Ramos (cell line): ENCODE data around the gene TFF3.

Source experiments
- in situ Hi-C: fragments of 300-500 bp; cut with MboI; formaldehyde crosslinking; loops from one replicate; pipeline ENCODE4 v1.14.3; 2022; ENCODE audit warnings: low sequenced_read_pairs; ENCODE audit not compliant: unreplicated experiment

TFF3 gene

DNA sequence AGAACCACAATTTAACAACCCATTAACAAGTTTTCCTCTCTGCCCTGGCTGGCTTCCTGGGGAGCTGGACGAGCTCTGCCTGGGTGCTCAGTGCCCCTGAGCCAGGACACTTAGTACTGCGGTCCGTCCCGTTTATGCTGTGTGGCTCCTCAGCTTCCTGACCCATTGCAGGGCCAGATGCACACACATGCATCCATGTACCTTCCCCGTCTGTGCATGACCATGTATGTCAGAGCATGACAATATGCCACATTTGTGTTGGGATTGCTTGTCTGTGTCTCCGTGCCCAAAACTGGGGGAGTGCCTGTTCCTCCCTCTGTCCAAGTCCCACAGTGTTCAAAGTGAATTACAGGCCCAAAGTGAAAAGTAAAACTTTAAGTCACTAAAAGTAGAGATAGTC lies 9.7 kb upstream of the TFF3 start:
- in situ Hi-C loops = loop anchor here (25.0 kb wide), 1 partner anchor 512 kb away; no protein-coding TSS in a partner anchor

DNA sequence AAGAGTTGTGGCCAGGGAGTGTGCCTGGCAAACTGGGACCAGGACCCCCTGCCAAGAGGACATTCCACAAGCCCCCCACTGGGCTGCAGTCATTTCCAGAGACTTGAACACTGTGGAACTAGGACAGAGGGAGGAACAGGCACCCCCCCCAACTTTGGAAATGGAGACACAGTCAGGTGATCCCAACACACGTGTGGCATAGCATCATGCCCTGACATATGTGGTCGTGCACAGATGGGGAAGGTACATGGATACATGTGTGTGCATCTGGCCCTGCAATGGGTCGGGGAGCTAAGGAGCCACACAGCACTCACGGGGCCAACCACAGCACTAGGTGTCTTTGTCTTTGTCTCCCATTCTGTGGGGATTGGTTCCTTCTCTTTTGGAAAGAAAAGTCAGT lies 6.6 kb upstream of the TFF3 start:
- in situ Hi-C loops = loop anchor here (25.0 kb wide), 1 partner anchor 515 kb away; no protein-coding TSS in a partner anchor

DNA sequence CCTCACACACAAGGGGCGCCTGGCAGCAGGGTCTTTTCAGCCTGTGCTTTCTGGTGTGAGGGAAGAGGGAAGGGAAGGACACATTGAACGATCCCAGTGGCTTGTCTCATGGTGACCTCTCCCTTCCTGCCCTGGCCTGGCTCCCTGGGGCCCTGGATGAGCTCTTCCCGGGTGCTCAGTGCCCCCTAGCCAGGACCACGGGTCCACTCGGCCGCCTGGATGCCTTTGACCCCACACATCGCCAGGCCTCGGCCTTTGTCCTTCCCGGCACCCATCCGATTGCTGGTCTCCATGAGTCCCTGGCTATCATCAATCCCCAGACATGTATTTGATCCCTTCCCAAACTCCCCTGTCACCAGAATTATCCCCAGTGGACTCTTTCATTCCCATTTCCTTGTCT lies 6.0 kb upstream of the TFF3 start:
- in situ Hi-C loops = loop anchor here (25.0 kb wide), 1 partner anchor 516 kb away; no protein-coding TSS in a partner anchor

DNA sequence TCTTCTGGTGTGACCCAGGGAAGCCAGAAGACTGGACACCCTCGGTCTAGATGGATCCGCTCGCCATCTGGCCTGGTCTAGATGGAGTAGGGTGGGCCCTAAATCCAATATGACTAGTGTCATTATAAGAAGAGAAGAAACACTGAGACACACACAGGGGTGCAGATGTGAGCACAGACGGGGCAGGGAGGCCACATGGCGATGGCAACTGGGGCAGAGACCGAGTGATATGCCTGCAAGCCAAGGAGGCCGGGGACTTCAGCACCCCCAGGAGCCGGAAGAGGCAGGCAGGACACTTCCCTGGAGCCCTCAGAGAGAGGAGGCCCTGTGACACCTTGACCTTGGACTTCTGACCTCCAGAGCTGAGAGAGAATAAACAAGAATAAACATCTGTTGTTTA lies 5.6 kb upstream of the TFF3 start:
- in situ Hi-C loops = loop anchor here (25.0 kb wide), 1 partner anchor 517 kb away; no protein-coding TSS in a partner anchor

DNA sequence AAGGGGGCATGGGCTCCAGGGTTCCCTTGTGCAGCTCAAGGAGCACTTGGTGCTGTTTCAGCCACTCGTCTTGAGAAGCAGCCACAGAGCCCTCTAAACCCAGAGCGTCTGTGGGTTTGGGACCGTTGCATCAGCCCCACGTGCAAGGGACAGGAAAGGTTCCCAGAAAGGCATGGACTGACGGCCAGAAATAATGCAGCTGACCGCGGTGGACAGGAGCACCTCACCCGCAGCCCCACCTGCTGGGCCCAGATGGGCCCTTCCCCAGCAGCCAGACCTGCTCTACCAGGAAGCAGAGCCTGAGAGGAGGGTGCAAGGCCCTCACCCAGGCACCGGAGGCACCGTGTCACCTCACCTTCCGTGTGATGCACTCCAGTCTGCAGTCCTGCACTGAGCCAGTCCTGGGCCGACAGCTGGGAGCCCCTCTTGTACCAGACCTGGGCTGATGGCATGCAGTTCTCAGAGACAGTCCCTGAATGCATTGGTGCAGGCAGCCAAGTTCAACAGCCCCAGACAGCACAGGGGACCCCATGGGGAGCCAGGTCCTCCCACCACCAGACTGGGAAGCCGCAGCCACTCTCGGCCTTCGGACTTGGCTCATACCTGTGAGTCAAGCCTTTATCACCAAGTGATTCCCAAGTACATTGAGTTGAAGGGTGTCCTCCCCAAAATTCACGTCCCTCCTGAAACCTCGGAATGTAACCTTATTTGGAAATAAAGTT lies 4.8 kb upstream of the TFF3 start:
- in situ Hi-C loops = loop anchor here (10.0 to 25.0 kb wide), 4 partner anchors 65 to 517 kb away; no protein-coding TSS in a partner anchor

DNA sequence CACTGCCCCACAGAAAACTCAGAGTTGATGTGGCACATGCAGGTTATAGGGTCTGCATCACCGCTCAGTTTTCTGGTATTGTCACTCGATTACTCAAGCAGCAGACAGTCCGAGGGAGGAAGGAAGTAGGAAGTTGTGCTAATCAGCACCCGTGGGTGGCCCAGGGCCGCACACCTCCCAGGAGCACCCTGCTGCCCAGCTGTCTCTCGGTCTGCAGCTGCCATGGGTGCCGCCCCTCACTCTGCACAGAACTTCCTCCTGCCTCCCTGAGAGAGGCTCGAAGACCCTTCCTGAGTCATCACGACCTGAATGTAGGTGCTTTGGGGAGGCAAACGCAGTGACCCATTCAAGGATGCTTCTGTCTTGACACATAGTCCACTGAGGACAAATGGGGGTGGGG lies 4.2 kb upstream of the TFF3 start:
- in situ Hi-C loops = loop anchor here (10.0 to 25.0 kb wide), 4 partner anchors 65 to 518 kb away; no protein-coding TSS in a partner anchor

DNA sequence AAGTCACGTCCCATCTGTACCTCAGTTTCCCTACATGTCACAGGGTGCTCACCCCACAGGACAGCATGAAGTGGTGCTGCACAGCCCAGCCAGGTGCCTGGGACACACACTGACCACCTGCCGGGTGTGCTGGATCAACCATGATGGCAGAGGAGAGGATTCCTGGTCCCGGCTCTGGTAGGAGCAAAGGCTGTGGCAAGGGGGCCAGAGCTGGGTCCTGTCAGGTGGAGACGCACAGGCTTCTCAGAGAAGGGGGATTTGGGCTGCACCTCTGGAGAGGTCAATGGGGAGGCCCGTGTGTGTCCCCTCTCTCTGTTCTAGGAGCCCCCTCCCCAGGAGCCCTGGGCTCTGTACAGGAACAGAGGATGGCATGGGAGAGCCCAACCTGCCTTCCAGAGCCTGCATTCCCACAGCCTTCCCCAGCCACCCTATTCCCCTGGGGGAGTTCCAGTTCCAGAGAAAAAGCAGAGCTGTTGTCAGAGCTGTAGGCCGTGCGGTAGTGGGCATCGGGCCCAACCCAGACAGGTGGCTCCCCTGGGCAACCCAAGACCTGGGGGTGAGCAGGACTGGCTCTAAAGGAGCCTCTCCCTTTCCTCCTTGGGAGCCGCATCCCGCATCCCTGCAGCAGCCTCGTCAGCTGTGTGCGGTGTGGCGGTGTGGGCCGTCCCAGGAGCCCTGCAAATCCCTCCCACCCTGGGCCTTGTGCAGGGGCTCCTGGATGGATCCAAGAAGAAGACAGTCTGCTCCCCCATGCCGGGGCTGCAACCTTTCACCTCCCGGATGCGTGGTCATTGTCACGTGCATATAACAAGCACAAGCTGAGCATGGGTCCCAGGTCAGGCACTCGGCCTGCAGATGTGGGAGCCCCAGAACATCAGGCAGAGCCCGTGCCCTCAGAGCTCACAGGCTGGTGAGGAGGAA lies 2.9 kb upstream of the TFF3 start:
- in situ Hi-C loops = loop anchor here (10.0 to 25.0 kb wide), 4 partner anchors 67 to 519 kb away; no protein-coding TSS in a partner anchor

DNA sequence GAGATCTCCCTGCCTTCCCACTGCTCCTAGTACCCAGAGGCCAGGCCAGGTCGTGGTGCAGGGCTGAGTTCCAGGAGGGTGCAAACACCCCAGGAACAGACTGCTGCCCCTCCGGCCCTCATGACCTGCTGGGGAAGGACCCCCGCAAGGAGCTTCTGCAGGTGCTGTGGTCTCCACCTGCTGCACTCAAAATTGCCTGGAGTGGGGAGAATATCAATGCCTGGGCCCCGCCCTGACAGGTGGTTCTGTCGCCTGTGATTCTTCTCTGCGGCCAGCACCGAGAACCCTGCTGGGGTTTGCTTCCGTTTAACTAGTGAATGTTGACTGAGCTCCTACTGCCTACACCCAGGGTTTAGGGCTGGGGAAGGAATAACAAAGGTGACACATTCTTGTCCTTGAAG lies 2.1 kb upstream of the TFF3 start:
- in situ Hi-C loops = loop anchor here (10.0 to 25.0 kb wide), 4 partner anchors 67 to 520 kb away; no protein-coding TSS in a partner anchor

DNA sequence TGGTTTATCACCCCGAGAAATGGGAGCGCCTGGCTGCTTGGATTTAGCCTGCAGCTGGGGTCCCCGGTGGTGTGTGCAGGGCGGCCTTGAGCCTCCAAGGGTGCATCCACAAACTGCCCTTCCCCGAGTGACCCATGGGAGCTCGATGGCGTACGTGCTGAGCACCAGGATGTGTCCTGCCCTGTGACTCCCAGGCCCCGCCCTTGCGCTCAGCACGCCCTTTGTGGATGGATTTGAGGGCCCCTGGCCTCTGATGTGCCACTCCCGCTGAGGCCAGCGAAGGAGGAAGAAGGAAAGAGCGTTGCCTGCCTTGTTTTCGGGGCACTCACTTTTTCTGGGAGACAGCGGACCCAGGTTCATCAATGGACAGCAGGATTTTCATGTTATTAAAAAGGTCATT lies 1.7 kb upstream of the TFF3 start:
- in situ Hi-C loops = loop anchor here (10.0 to 25.0 kb wide), 4 partner anchors 68 to 520 kb away; no protein-coding TSS in a partner anchor

DNA sequence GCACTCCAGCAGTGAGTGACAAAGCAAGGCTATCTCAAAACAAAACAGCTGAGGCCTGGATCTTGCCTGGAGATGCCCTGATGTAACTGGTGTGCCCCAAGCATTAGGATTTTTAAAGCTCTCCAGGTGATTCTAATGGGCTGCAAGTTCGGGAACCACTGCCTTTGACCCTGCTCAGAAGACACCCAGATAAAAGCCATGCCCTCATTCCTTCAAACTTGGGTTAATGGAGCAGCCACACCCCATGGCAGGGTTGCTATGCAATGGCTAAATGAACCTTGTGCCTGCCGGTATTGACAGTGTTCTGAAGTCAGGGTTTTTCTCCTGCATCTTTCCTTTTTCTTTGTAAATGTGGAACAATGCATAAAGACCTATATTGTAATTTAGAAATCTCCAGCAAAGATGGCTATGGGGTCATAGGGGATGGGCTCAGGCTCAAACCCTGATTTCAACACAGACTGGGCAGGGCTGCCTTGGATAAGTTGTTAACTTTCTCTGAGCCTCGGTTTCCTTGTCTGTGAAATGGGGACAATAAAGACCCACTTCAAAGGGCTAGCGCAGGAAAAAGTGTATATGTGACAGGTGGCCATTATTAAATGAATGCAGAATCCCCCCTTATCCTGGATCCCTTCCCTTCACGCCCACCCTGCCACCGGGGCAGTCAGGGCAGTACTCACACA lies 453 bp downstream of the TFF3 start:
- in situ Hi-C loops = loop anchor here (10.0 to 25.0 kb wide), 4 partner anchors 70 to 523 kb away; no protein-coding TSS in a partner anchor

DNA sequence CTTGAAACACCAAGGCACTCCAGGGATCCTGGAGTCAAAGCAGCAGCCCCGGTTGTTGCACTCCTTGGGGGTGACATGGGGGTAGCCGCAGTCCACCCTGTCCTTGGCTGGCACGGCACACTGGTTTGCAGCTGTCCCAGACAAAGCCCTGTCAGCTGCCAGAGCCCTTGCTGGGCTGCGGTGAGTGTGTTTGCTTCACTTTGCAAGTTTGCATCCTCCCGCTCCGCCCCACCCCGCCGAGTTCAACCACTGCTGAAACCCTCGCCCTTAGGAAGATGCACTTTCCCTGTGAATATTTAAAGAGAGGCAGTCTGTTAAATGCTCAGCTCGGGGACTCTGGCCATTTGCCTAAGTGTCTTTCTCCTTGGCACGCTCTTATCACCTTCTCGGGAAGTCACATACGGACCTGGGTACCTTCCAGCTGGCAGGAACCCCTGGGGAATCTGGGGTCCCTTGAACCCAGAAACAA lies 1.7 kb downstream of the TFF3 start:
- in situ Hi-C loops = loop anchor here (10.0 to 25.0 kb wide), 4 partner anchors 71 to 524 kb away; no protein-coding TSS in a partner anchor

DNA sequence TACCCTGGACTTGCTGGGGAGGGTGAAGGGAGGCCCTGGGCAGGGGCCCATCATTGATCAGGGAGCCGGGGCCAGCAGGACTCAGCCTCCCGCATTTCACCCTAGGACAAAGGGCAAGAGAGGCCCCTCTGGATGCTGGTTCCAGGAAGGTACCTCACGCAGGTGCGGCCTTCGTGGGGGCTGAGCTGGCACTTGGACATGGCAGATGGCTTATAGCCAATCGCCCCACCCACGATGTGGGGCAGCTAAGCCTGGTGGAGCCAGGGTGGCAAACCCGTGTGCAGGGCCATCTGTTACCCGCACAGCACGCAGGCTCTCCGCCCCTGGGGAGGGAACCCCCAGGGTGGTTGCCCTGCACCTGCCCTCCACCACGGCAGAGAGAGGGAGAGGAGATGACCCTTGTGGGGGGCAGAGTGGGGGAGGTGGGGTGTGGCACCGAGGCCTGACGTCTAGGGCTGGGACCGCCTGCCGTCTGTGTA lies 2.5 kb downstream of the TFF3 start:
- in situ Hi-C loops = loop anchor here (10.0 to 25.0 kb wide), 4 partner anchors 72 to 525 kb away; no protein-coding TSS in a partner anchor

DNA sequence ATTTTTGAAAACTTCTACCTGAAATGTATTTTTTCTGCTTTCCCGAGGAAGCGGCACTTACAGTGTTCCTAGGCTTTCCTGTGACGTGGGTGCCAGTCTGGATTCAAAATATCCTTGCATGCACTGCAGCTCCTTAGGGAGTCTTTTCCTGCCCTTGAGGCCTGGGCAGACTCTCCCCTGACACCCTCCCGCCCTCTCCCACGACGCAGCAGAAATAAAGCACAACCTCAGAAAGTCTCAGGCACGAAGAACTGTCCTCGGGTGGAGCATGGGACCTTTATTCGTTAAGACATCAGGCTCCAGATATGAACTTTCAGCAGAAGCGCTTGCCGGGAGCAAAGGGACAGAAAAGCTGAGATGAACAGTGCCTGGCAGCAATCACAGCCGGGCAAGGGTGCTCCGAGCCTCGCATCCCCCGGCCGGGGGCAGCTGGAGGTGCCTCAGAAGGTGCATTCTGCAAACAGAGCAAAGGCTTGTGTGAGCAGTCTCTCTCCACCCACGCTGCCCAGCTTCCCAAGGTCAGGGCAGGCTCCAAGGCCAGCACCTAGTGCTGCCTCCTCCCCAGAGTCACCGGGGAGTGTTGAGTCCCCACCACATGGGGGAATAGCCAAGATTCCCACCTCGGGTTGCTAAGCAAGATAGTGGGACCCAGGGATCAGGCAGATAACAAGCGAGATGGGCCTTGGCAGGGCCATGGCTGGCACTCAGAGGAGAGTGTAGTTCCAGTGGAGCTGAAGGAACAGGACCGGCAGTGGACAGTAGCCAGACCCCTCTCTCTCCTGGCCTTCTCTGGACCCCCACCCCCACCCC lies 3.2 kb downstream of the TFF3 start:
- in situ Hi-C loops = loop anchor here (10.0 to 25.0 kb wide), 4 partner anchors 73 to 525 kb away; no protein-coding TSS in a partner anchor

DNA sequence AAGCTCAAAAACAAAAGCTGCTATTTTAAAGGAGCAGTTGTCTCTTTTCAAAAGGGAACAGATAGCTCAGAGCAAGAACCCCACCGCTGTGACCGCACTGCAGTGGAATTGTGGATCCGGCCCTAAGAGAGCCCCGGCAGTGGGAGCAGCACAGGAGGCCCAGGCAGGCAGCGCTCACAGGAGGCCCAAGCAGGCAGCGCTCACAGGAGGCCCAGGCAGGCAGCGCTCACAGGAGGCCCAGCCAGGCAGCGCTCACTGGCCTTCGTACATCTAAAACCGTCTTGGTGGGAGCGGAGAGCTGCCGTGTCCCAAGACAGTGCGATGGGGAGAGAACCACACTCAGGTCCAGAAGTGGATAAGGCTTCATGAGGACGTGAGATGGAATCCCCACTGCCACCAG lies 4.0 kb downstream of the TFF3 start:
- in situ Hi-C loops = loop anchor here (10.0 to 25.0 kb wide), 4 partner anchors 74 to 526 kb away; no protein-coding TSS in a partner anchor

DNA sequence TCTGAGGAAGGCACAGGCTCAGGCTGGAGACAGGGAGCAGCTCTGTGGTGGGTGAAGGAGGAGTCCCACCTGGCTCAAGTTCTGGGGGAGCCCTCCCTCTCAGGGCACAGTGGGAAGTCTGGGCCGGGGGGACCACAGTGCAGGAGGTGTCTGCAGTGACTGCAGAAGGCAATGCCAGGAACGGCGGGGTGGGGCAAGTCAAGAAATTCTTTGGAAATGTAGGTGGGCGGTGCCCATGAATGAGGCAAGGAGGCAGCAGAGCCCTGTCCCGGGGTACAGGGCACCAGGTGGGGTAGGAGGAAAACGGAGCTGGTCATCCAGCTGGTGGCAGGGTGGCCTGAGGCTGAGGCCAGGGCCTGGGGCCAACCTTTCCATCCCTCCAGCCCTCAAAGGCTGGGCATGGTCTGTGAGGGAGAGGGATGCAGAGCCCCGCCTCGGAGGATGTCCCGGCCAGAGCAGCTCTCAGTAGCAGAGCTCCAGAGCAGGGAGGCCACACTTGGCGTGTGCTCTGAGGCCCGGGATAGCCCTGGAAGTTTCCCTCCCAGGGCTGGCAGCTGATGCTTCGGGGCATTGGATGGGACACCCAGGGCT lies 4.7 kb downstream of the TFF3 start:
- in situ Hi-C loops = loop anchor here (10.0 to 25.0 kb wide), 4 partner anchors 74 to 527 kb away; no protein-coding TSS in a partner anchor

DNA sequence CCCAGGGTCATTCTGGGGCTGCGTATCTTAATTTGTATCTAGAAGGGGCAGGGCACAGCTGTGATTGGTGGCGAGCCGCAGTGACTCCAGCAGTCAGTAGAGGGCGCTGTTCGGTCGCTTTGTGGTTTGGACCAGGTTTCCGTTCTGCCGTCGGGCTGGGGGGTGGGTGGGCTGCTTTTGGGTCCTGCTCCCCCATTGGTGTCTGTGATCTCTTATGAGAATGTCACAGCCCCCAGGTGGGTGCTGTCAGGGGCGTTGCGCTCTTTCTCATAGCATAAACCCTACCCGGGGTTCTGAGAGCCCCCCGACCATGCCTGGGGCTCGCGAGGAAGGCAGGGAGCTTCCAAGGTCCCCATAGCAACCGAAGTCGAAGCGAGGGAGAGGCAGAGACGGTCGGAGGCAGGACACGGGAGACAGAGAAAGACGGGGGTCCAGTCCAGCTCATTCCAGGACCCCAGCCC lies 5.4 kb downstream of the TFF3 start:
- in situ Hi-C loops = loop anchor here (10.0 to 25.0 kb wide), 4 partner anchors 75 to 528 kb away; no protein-coding TSS in a partner anchor

DNA sequence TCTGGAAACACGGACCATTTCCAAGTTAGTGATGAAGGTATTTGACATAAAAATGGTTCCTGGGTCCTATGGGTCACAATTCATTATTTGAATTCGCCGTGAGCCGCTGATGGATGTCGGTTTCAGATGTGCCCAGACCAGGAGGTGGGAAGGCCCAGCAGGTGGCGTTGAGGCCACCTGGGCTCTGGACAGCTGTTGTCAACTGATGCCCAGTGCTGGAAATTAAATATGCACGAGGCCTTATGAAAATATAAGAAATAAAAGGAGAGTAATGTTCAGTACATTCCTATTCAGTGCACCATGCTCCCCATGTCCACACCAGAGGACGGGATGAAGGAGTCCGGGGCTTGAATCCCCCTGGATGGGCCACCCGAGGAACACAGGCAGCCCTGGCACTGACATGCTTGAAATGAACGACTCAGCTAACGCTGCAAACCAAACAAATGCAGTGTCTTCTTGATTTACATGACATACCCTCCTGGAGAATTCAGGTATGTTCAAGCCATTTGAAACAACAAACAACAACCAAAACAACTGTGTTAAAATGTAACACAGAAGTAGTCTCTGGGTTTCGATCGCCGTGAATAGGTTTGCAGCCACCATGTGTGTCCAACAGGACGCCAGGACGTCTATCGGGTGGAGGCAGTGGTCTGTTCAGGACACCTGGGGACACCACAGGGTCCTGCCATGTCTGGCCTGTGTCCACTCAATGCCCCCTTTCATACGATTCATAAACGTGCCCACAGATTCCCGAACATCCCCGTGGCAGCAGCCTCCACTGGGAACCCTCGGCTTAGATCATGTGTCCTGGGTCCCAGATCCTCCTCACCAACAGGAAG lies 6.1 kb downstream of the TFF3 start:
- in situ Hi-C loops = loop anchor here (25.0 kb wide), 1 partner anchor 528 kb away; no protein-coding TSS in a partner anchor
